Left hindlimb (tissue), 1 donor: Measurements from ENCODE around the gene HEXIM1.

Source experiments
- DNase-seq: peaks from one replicate; pipeline ENCODE4 v3.0.0-alpha.2; 2018

The HEXIM1 gene

GRCh38 chr17:45148183-45149036 is at the start of gene HEXIM1:
Gene HEXIM1, plus strand, starts transcription at chr17:45148475. Its CDS starts 716 bp downstream, at chr17:45149191.
- DNase-seq = peak; percentile 100

GRCh38 chr17:45098869-45099616 is 49.2 kb upstream of the HEXIM1 start:
- peak; percentile 80 for DNase-seq

- no peak for DNase-seq
These were observed 46.8 kb upstream of the HEXIM1 start for GRCh38 chr17:45101546-45101882.

- no peak for DNase-seq
These were observed 46.1 kb upstream of the HEXIM1 start for GRCh38 chr17:45101883-45102811.

- DNase-seq = no peak
These were observed 45.4 kb upstream of the HEXIM1 start for GRCh38 chr17:45102856-45103255.

- no peak for DNase-seq
These were observed 44.9 kb upstream of the HEXIM1 start for GRCh38 chr17:45103269-45103795.

- DNase-seq = no peak
These were observed 44.2 kb upstream of the HEXIM1 start for GRCh38 chr17:45104029-45104428.

GRCh38 chr17:45104497-45104896 is 43.8 kb upstream of the HEXIM1 start:
- DNase-seq = no peak

- no peak for DNase-seq
These were observed 43.2 kb upstream of the HEXIM1 start for GRCh38 chr17:45104907-45105624.

- DNase-seq = peak; percentile 23
These were observed 42.2 kb upstream of the HEXIM1 start for GRCh38 chr17:45106096-45106495.

GRCh38 chr17:45106582-45106981 is 41.7 kb upstream of the HEXIM1 start:
- DNase-seq = no peak

- DNase-seq = peak; percentile 32
These were observed 40.8 kb upstream of the HEXIM1 start for GRCh38 chr17:45107293-45108010.

- DNase-seq = peak; percentile 22
These were observed 40.2 kb upstream of the HEXIM1 start for GRCh38 chr17:45108051-45108450.

GRCh38 chr17:45108595-45109521 is 39.4 kb upstream of the HEXIM1 start:
- DNase-seq = peak; percentile 27

GRCh38 chr17:45110676-45111611 is 37.3 kb upstream of the HEXIM1 start:
- no peak for DNase-seq

GRCh38 chr17:45111850-45112249 is 36.4 kb upstream of the HEXIM1 start:
- DNase-seq = no peak

GRCh38 chr17:45112559-45113423 is 35.5 kb upstream of the HEXIM1 start:
- DNase-seq = no peak

GRCh38 chr17:45113424-45113754 is 34.9 kb upstream of the HEXIM1 start:
- no peak for DNase-seq
